HG02884 (cell line): ENCODE data around the gene MAEA.
A peak's percentile ranks its signal among the peaks of the same experiment; 100 is the strongest.

Experiments
- ATAC-seq: cut with Tn5 transposase; IDR thresholded peaks from one replicate; pipeline ENCODE4 v1.9.1; 2021; ENCODE audit warnings: mild to moderate bottlenecking, moderate library complexity; ENCODE audit not compliant: unreplicated experiment

MAEA gene

DNA sequence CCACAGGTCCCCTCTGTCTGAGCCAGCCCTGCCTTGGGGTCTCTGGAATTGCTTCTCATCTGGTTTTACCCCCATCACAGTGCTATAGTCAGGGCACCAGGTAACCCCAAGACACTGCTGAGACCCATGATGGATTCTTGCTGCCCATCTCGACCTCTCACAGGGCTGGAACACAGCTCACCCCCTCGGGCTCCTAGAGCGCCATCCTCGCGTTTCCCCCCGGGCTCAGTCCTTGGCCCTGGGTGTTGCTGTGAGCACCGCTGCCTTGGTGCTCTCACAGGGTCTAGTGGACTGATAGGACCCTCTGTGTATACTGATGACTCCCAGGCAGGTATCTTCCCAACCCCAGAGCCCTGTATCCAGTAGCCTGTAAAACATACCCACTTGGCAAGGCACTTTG is 8.8 kb downstream of the MAEA start:
- ATAC-seq = no peak

DNA sequence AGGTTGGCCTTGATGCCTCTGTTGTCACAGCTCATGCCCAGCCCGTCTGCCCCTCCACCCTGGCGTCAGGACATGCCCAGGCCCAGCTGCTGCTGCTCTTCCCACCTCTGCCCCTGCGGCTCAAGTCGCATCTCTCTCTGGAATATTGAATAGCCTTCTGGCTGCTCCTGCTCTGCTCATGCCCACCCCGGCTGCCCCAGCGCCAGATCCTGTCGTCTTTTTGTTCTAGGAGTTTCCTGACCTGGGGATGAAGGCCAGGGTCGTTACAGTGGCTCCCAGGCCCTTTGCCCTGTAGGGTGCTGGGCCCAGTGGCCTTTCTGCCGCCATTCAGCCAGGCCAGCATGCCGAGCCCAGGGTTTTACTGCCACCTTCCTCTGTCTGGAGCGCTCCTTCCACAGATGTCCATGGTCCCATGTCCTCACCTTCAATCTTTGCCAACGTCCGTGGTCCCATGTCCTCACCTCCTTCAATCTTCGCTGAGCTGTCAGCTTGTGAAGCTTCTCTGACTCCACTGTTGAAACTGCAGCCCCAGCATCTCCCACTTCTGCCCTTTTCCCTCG is 9.7 kb downstream of the MAEA start:
- ATAC-seq = no peak

DNA sequence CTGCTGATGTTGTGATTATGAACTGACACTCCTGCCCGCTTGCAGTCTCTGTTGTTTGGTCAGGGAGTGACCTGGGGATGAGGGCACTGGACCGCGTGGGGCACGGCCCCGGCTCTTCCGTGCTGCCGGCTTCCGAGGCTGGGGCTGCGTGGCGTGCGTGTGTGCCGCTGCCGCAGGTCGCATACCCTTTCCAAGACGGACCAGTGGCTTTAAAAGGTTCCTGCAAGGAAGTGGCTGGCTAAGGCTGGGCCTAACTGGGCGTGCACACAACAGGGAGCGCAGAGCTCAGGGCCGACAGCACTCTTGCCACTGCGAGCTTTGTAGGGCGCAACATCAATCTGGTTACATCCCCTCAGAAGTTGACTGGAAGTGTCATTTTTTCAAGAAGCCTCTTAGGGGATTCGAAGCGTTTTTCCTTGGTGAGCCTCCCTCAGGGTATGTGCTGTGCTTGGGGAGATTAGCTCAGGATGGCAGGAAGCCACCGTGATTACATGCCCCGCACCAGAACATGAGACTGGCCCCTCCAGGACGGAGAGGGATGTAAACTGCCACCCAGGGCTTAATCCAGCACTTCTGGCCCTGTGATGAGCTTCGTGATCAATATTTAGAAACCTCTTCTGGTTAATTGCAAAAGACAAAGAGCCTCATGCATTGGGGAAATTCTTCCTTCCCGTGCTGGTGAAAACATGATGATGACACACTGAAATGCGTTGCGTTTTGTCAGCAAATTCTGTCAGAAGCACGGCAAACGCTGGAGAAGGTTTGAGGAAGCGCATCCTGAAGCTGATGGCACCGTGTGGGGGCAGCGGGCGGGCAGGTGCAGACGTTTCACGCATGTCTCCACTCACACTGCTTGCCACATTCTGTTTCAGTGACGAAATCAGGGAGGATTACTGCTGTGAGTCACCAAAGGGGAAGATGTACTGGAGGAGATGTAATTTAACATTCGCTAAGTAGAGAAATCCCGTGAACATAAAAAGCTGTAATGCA is 11.1 kb downstream of the MAEA start:
- ATAC-seq = no peak

DNA sequence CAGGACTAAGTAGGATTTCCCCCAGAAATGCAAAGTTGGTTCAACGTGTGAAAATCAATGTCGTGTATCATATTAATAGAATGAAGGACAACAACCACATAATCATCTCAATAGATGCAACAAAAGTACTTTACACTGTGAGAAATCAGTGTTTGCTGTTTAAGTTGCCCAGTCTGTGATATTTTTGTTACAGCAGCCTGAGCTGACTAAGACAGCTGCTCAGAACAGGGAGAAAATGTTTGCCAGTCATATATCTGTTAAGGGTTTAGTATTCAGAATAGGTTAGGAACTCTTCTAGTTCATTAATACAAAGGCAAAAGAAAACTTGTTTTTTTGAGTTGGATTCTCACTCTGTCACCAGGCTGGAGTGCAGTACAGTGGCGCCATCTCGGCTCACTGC is 12.5 kb downstream of the MAEA start:
- ATAC-seq = no peak

DNA sequence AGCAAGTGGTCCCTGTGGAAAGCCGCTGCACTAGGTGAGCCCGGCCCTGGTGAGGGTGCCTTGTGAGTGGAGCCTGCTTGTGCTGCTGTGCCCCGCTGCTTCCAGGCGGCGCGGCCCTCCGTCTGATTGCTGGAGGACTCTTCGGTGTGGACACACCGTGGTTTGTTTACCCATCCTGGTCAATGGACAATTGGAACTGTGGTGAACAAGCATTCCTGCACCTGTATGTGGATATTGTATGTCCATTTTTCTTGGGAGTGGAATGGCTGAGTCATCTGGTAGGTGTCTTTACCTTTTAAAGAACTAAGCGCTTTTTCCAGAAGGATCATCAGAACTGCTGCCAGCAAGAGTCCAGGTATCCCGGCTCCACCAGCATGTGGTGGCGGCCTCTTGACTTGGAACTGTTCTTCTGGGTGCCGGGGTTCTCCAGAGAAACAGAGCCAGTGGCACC is 15.6 kb downstream of the MAEA start:
- ATAC-seq = no peak

DNA sequence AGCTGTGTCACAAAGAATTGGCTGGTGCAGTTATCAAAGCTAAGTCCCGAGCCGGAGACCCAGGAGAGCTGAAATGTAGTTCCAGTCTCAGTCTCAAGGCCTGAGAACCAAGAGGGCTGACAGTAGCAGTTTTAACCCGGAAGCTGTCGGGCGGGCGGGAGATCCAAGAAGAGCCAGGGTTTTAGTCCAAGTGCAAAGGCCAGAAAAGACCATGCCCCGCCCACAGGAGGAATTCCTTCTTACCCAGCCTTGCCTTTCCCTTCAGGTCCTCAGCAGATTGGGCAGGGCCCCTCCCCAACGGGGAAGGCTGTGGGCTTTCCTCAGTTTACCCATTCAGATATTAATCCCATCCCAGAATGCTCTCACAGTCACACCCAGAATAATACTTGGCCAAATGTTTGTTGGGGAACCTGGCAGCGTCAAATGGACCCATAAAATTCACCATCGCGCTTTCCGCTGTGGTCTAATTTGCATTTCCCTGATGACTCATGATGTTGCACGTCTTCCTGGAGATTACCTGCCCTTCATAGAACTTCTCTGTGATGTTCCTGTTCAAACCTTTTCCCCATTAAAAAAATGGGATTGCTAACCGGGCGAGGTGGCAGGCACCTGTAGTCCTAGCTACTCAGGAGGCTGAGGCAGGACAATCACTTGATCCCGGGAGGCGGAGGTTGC is 16.2 kb downstream of the MAEA start:
- no peak for ATAC-seq

DNA sequence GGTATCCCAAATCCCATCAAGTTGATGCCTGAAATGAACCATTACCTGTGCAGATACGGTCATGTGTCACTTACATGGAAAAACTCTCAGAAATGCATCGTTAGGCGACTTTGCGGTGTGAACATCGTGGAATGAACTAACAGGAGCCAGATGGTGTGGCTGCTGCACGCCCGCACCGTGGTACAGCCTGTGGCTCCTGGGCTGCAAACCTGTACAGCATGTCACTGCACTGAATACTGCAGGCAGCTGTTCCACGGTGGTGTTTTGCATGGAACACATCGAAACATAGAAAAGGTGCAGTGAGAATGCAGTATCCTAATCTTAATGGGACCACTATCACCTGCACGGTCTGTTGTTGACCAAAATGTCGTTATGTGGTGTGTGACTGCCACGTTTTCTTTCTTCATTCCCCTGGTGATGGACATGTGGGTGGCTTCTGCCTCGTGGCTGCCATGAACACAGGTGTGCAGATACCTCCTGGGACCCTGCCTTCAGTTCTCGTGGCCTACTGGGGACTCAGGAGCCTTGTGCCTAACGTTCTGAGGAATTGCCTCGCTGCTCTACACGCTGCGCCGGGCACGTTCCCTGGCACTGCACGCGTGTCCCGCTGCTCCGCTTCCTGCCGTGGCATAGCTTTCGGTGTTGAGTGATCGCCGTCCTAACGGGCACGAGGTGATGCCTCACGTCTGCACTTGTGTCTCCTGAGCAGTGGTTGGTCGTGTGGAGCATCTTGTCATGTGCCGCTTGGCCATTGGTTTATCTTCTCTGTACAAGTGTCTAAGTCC is 18.5 kb downstream of the MAEA start:
- ATAC-seq = no peak

DNA sequence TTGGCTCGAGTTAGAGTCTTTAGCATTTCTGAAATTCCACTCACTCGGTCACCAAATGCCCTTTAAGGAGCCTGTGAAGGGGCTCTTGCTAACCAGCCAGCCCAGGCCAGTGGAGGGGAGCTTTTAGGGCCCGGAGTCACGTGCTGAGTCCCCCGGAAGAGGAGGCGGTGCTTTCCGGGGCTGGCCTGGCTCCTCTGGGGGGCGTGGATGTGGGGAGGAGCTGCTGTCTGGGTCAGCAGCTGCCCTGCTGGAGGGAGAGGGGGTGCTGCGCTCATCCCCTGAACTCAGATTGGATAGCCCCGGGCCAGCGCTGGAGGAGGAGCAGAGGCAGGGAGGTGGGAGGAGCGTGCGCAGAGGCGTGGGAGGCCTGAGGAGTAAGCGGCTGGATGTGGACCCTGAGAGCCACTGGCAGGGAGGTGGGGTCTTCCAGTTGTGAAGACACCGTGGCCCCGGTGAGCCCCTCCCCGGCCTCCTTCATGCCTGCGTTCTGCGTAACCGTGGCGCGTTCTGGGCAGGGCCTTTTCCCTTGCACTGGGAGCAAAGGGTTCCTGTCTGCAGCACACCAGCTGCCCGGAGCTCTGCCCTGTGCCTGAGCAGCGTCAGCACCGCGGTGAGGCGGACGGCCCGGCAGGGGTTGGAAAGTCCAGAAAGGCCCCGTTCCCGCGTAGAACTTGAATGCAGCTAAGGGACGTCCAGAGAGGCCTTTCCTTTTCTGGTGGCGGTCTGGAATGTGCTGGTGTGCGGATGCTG is 19.7 kb downstream of the MAEA start:
- peak; percentile 81 for ATAC-seq

DNA sequence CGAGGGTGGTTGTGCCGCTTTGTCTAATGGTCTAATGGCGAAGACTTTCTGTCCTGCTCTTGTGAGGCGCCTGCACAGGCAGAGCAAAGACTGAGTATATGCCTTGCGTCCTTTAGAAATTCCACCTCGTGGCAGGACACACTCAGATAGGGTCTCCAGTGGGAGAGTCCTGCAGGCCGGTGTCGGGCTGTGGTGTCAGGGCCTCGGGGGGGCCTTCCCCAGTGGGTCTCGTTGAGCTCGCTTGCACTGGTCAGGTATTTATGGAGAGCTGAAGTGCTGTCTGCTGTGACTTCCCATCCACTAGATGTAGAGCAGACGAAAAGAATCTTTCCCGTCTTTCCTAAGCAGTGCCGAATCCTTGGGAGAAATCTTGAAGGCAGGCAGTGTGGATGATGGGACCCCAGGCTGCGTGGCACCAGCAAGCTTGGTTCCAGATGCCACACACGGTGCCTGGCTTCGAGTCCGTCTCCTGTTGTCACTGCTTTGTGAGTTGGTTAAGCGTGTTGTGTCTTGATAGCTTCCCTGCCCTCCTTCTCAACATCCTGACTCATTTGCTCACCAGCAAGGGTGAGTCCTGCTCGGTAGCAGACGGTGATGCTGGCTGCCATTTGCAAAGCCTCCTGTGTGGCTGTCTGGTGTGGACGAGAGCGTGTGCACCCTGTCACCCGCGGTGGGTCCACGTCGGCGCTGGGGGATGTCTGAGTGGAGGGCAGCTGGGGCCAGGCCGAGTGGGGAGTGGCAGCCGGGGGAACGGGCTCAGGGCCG is 20.5 kb downstream of the MAEA start:
- ATAC-seq = no peak

DNA sequence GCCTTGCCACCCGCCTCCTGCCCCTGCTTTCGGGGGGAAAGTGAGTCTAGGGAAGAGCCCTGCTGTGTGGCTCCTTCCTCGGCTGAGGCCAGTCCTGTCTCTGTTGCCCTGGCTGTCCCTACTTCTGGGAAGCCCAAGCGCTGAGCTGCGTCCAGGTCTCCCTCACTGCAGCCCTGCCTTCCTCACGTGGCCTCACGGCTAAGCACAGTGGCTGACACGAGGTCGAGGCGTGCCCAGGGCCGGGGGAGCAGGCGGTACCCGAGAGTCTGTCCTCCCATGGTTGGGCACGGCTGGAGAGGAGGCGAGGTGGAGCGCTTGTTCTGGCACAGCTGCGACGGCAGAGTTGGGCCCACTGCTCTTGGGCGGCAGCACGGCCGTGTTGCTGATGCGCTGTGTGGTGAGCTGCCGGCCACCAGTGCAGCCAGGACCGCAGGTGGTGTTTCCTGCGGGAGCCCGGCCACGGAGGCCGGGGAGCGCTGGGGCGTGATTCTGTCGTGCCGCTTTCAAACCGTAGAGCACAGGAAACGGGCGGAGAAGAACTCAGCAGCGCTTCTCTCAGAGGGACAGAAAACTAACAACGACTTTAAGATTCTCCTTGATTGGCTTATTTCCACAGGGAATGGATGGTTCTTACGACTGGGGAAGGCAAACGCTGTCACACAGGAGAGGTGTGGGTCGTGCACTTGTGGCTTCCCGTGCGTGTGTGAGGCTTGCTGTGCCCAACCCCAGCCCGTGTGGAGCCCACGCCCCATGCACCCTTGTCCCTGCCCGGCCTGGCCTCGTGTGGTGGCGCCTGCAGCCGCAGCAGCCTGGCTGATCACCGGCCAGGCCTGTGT is 21.3 kb downstream of the MAEA start:
- no peak for ATAC-seq

DNA sequence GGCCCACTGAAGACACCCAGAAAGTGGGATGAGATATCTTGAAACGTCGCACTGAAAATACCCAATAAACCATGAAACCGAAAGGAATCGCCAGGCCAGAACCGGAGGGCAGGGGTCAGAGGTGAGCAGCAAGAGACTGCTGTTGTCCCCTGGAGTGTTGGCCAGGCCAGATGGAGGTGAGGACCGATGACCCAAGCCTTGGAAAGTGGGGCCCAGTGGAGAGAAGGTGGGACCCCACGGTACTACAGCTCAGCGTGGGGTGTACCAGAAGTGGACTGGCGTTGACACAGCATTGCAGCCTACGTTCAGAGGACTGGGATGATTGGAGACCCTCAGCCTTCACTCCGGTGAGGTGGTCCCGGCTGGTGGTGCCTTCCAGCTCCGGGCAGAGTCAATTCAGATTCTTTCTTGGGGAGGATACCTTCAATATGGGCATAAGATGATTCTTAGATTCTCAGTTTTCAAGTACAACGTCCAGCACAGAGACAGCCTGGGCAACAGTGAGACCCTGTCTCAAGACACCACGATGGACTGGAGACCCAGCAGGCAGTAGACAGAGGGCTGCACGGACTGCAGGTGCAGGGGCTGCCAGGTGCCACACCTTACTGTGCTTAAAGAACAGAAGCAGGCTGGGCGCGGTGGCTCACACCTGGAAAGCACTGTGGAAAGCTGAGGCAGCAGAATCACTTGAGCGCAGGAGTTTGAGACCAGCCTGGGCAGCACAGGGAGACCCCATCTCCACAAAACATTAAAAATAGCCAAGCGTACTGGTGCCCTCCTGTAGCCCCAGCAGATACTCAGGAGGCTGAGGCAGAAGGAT is 23.3 kb downstream of the MAEA start:
- no peak for ATAC-seq

DNA sequence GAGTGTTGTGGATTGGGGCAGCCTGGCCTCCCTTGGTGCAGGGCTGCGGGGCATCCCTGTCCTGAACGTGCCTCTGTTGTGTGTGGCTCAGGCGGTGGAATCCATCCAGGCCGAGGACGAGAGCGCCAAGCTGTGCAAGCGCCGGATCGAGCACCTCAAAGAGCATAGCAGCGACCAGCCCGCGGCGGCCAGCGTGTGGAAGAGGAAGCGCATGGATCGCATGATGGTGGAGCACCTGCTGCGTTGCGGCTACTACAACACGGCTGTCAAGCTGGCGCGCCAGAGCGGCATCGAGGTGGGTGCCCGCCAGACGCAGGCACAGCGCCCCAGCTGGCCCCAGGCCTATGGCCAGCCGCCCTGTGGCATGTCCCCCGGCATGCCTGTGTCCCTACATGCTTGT is 25.6 kb downstream of the MAEA start:
- ATAC-seq = no peak

DNA sequence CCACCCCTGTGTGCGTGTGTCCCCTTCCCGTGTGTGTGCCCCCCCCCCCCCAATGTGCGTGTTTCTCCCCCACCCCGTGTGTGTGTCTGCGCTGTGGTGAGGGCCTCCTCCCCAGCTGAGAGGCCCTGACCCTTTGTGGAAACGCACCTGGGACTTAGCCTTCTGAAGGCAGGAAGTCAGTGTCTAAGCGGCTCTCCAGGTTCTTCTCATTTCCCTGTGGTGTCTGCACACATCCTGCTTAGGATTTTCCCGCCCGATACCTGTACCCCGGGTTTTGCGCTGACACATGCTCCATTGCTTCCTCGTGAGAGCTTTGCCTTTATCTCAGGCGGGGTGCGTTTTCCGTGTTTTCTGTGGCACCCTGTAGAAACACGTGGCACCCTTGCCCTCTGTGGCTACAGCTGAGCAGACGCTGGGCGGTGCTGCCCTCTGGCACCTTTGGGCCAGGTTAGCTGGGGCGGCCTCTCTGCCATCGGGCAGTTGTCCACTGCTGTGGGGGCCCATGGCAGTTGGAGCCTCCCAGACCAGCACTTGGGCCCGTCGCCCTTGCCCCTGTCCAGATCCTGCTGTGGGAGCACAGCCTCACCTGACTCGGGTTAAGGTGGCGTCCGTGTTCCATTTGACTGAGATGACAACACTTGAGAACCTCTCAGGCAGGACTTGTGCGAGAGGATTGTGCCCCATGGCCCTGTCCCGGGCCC is 26.3 kb downstream of the MAEA start:
- ATAC-seq = no peak

DNA sequence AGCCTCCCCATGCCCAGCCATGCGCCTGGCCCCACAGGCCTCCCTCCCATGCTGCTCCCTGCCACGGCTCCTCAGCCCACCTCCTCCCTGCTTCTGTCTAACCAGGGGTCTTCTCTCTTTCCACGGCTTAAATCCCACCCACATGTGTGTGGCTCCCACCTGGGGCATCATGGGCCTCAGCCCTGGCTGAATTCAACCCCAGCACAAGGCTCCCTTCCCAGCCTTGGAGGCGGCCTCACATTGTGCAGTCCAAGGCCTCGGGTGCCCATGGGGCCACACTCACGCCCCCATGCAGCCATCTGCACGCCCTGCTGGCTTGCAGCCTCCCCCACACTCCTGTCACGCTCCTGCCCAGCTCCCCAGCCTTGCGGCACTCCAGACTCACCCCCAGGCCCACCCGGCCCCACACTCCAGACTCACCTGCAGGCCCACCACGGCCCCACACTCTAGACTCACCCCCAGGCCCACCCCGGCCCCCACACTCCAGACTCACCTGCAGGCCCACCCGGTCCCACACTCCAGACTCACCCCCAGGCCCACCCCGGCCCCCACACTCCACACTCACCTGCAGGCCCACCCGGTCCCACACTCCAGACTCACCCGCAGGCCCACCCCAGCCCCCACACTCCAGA is 27.0 kb downstream of the MAEA start:
- no peak for ATAC-seq

DNA sequence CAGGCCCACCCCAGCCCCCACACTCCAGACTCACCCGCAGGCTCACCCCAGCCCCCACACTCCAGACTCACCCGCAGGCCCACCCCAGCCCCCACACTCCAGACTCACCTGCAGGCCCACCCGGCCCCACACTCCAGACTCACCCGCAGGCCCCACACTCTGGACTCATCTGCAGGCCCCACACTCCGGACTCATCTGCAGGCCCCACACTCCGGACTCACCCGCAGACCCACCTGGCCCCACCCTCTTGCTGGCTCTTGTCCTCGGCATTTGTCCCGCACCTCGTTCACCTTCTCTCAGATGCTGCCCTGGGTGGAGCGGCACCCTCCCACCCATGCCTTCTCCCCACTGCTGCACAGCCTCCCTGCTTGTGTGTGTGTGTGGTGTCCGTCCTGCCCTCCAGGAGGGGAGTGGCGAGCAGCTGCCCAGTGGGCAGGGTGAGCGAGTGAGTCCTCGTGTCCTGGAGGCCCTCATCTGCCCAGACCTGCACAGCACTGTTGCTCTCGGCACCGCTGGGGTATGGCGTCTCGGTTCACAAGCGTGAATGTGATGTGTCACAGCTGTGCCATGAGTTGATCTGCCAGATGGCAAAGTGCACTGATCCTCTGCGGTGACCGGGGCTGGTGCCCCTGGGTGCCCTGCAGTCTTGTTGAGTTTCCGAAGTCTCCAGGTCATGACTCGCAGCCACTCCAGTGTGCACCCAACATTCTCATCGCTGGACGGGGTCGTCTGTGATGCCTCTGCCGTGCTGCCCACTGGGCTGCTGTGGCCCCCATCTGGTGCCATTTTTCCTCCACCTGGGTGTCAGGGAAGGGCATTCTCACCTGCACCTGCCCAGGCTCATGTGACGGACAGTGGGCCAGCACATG is 27.7 kb downstream of the MAEA start:
- ATAC-seq = no peak

DNA sequence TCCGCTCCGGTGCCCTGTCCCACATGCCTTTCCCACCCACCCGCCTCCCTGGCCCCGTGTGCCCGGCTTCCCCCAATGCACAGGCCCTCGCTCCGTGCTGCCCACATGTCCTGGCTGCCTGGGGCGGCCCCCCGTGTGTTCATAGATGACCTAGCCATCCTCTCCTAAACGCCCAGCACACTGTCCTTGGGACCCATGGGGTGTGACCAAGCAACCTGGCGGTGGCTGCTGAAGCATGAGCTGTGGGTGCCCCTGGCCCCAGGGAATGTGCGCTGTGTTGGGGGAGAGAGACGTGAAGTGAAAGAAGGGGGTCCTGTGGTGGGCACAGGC is 28.3 kb downstream of the MAEA start:
- ATAC-seq = no peak
